ENCODE measurements around the gene CEACAM16. TPM values are rescaled to one million over a fixed set of nuclear protein-coding genes. Genes with fewer than 3 reads are reported as not detected.

Gene CEACAM16
- total and polyA plus RNA-seq, 4 donors: 0.36 TPM; not detected in 3

GRCh38 chr19:44755219-44755618, 56.3 kb downstream of the CEACAM16 start:
- DNase-seq (no peak), ATAC-seq (ENCODE audit: low FRiP score) (no peak)
- H3K4me1 ChIP-seq (ENCODE audit: control insufficient read depth in 1 of 2, insufficient read depth in 2 of 2, low read length in 2 of 2): no peaks in the 10 kb centered on the region
- no peaks in the 10 kb centered on the region for H3K27me3 ChIP-seq (ENCODE audit: control insufficient read depth in 1 of 2, insufficient read depth in 2 of 2, low read length in 1 of 2)
- intact Hi-C loops (cut with DNase I): loop anchor here in 1 of 2 donors (5.0 kb wide), 1 partner anchor 33 kb away; no protein-coding TSS in a partner anchor
- H3K9me3 ChIP-seq (ENCODE audit: control insufficient read depth, low read length): no peaks in the 10 kb centered on the region
- no peaks in the 10 kb centered on the region for H3K36me3 ChIP-seq (ENCODE audit: control insufficient read depth in 1 of 2, insufficient read depth in 2 of 2, low read length in 1 of 2)
- 82 to 83% methylated on average over 4 of the region's 4 CpGs for WGBS, 2 donors
- no peak overlapping the region for H3K27ac ChIP-seq (ENCODE audit: low read depth in 1 of 2, low read length in 2 of 2)
- no peak overlapping the region for H3K4me3 ChIP-seq (ENCODE audit: low read length in 2 of 2)

DNA sequence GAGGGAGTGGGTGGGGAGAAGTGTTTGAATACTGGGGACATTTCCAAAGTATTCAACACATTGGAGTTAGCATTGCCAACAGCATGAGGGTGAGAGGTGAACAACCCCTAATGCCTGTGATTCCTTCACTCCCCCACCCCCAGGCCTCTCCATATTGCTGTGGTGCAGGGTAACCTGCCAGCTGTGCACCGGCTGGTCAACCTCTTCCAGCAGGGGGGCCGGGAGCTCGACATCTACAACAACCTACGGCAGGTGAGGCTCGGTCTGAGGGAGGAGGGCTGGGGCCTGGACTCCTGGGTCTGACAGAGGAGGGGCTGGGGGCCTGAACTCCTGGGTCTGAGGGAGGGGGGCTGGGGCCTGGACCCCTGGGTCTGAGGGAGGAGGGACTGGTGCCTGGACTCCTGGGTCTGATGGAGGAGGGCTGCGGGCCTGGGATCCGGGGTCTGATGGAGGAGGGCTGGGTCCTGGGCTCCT, 57.2 kb downstream of the CEACAM16 start:
- Histone ChIP-seq H3K36me3 (ENCODE audit: control insufficient read depth in 1 of 2, insufficient read depth in 2 of 2, low read length in 1 of 2) (no peaks in the 10 kb centered on the region), H3K27me3 (ENCODE audit: control insufficient read depth in 1 of 2, insufficient read depth in 2 of 2, low read length in 1 of 2) (no peaks in the 10 kb centered on the region), H3K4me1 (ENCODE audit: control insufficient read depth in 1 of 2, insufficient read depth in 2 of 2, low read length in 2 of 2) (no peaks in the 10 kb centered on the region), H3K9me3 (ENCODE audit: control insufficient read depth, low read length) (no peaks in the 10 kb centered on the region), H3K27ac (ENCODE audit: low read depth in 1 of 2, low read length in 2 of 2) (no peak overlapping the region), H3K4me3 (ENCODE audit: low read length in 2 of 2) (no peak overlapping the region)
- 89 to 90% methylated on average over 7 of the region's 7 CpGs for WGBS, 2 donors
- no peak for DNase-seq
- ATAC-seq (ENCODE audit: low FRiP score): no peak
- intact Hi-C loops (cut with DNase I): loop anchor here in 1 of 2 donors (5.0 kb wide), 1 partner anchor 34 kb away; no protein-coding TSS in a partner anchor

DNA sequence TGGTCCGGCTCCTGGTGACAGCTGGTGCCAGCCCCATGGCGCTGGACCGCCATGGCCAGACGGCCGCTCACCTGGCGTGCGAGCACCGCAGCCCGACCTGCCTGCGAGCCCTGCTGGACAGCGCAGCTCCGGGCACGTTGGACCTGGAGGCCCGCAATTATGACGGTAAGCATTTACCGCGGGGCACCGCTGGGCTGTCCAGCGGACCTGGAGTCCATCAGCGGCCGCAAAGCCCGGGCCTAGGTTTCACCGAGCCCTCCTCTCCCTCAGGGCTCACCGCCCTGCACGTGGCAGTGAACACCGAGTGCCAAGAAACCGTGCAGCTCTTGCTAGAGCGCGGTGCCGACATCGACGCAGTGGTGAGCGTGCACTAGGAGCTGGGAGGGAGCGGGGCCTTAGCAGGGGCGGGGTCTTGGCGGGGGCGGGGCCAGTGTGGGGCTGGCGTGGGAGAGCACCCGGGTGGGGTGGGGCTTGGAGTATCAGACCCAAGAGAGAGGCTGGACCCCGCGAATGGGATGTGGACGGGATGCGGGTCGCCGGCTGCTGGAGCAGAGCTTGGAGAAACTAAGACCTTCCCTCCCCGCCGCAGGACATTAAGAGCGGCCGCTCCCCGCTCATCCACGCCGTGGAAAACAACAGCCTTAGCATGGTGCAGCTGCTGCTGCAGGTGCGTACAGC, 58.2 kb downstream of the CEACAM16 start:
- intact Hi-C loops (cut with DNase I): loop anchor here in 1 of 2 donors (5.0 kb wide), 1 partner anchor 35 kb away; no protein-coding TSS in a partner anchor
- Histone ChIP-seq H3K36me3 (ENCODE audit: control insufficient read depth in 1 of 2, insufficient read depth in 2 of 2, low read length in 1 of 2) (no peaks in the 10 kb centered on the region), H3K27ac (ENCODE audit: low read depth in 1 of 2, low read length in 2 of 2) (peak overlapping the region in 1 of 2 donors; percentile 56), H3K9me3 (ENCODE audit: control insufficient read depth, low read length) (no peaks in the 10 kb centered on the region), H3K27me3 (ENCODE audit: control insufficient read depth in 1 of 2, insufficient read depth in 2 of 2, low read length in 1 of 2) (no peaks in the 10 kb centered on the region), H3K4me3 (ENCODE audit: low read length in 2 of 2) (peak overlapping the region; percentile 1 to 15), H3K4me1 (ENCODE audit: control insufficient read depth in 1 of 2, insufficient read depth in 2 of 2, low read length in 2 of 2) (no peaks in the 10 kb centered on the region)
- 19 to 27% methylated on average over 44 to 53 of the region's 53 CpGs for WGBS, 2 donors
- DNase-seq (peak; percentile 90 to 91), ATAC-seq (ENCODE audit: low FRiP score) (peak; percentile 79)

DNA sequence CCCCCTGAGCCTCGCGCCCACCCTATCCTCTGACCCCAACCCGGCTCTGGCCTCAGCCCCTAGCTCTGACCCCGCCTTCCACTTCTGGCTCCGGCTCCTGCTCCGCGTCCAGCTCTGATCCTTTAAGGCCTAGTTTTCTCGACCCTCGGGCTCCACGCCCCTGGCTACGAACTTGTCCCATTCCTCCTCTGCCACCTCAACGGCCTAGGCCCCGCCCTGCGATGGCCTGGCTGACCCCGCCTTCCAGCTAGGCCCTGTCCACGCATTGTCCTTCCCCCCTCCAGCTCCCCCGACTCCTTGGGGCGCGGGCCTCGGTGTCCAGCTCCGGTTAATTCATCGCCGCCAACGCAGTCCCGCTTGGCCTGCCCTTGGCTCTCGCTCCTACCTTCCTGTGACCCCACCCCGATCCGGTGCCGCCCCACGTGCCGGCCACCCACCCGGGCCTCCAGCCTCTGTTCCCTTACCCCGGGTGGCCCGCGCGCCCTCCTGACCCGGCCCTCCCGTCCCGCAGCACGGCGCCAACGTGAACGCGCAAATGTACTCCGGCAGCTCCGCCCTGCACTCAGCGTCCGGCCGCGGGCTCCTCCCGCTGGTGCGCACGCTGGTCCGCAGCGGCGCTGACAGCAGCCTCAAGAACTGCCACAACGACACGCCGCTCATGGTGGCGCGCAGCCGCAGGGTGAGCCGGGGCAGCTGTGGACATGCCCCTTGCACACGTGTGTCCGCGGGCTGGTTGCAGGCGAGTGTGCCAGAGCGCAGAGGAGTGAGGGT, 59.0 kb downstream of the CEACAM16 start:
- no peaks in the 10 kb centered on the region for H3K4me1 ChIP-seq (ENCODE audit: control insufficient read depth in 1 of 2, insufficient read depth in 2 of 2, low read length in 2 of 2)
- WGBS, 2 donors: 6 to 8% methylated on average over 68 of the region's 68 CpGs
- intact Hi-C loops (cut with DNase I): loop anchor here in 1 of 2 donors (5.0 kb wide), 1 partner anchor 36 kb away; no protein-coding TSS in a partner anchor
- no peaks in the 10 kb centered on the region for H3K27me3 ChIP-seq (ENCODE audit: control insufficient read depth in 1 of 2, insufficient read depth in 2 of 2, low read length in 1 of 2)
- H3K36me3 ChIP-seq (ENCODE audit: control insufficient read depth in 1 of 2, insufficient read depth in 2 of 2, low read length in 1 of 2): no peaks in the 10 kb centered on the region
- peak overlapping the region in 1 of 2 donors; percentile 56 for H3K27ac ChIP-seq (ENCODE audit: low read depth in 1 of 2, low read length in 2 of 2)
- DNase-seq (peak; percentile 82 to 93), ATAC-seq (ENCODE audit: low FRiP score) (peak; percentile 86)
- no peaks in the 10 kb centered on the region for H3K9me3 ChIP-seq (ENCODE audit: control insufficient read depth, low read length)
- H3K4me3 ChIP-seq (ENCODE audit: low read length in 2 of 2): peak overlapping the region; percentile 1 to 15

DNA sequence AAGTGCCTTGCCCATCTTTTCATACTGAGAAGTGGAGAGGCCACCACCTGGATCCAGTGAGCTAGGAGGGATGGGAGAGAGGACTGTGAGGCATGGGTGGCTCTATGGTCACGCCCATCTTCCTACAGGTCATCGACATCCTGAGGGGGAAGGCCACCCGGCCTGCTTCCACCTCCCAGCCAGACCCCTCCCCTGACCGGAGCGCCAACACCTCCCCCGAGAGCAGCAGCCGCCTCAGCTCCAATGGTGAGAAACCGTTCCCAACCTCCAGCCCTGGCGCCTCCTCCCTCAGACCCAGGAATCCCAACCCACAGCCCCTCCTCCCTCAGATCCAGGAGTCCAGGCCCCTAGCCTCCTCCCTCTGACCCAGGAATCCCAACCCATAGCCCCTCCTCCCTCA, 59.6 kb downstream of the CEACAM16 start:
- 47 to 54% methylated on average over 6 to 9 of the region's 9 CpGs for WGBS, 2 donors
- intact Hi-C loops (cut with DNase I): loop anchor here in 1 of 2 donors (5.0 kb wide), 1 partner anchor 36 kb away; no protein-coding TSS in a partner anchor

GRCh38 chr19:44759083-44759804, 60.3 kb downstream of the CEACAM16 start:
- no peak for DNase-seq
- Histone ChIP-seq H3K4me3 (ENCODE audit: low read length in 2 of 2) (no peak overlapping the region), H3K27ac (ENCODE audit: low read depth in 1 of 2, low read length in 2 of 2) (no peak overlapping the region), H3K27me3 (ENCODE audit: control insufficient read depth in 1 of 2, insufficient read depth in 2 of 2, low read length in 1 of 2) (no peaks in the 10 kb centered on the region), H3K9me3 (ENCODE audit: control insufficient read depth, low read length) (no peaks in the 10 kb centered on the region), H3K4me1 (ENCODE audit: control insufficient read depth in 1 of 2, insufficient read depth in 2 of 2, low read length in 2 of 2) (no peaks in the 10 kb centered on the region), H3K36me3 (ENCODE audit: control insufficient read depth in 1 of 2, insufficient read depth in 2 of 2, low read length in 1 of 2) (no peaks in the 10 kb centered on the region)
- ATAC-seq (ENCODE audit: low FRiP score): no peak
- 79 to 81% methylated on average over 10 of the region's 10 CpGs for WGBS, 2 donors
- intact Hi-C loops (cut with DNase I): loop anchor here in 1 of 2 donors (5.0 kb wide), 1 partner anchor 37 kb away; no protein-coding TSS in a partner anchor

More for the DNA sequence above, 59.6 kb downstream of the CEACAM16 start:
- ATAC-seq (ENCODE audit: low FRiP score) (no peak), DNase-seq (no peak)
- H3K4me1 ChIP-seq (ENCODE audit: control insufficient read depth in 1 of 2, insufficient read depth in 2 of 2, low read length in 2 of 2): no peaks in the 10 kb centered on the region
- H3K4me3 ChIP-seq (ENCODE audit: low read length in 2 of 2): no peak overlapping the region
- H3K36me3 ChIP-seq (ENCODE audit: control insufficient read depth in 1 of 2, insufficient read depth in 2 of 2, low read length in 1 of 2): no peaks in the 10 kb centered on the region
- H3K27ac ChIP-seq (ENCODE audit: low read depth in 1 of 2, low read length in 2 of 2): peak overlapping the region in 1 of 2 donors; percentile 22
- H3K27me3 ChIP-seq (ENCODE audit: control insufficient read depth in 1 of 2, insufficient read depth in 2 of 2, low read length in 1 of 2): no peaks in the 10 kb centered on the region
- no peaks in the 10 kb centered on the region for H3K9me3 ChIP-seq (ENCODE audit: control insufficient read depth, low read length)

Small RNA genes lying within 50 kb of the gene (microRNA-seq; reads per million reads assigned to microRNA genes)
- gene MIR4531 (0 reads per million in 2 donors), gene MIR8085 (0 reads per million in 2 donors)

Other genes starting within 250 kb of the CEACAM16 start
- 1 to 10 TPM; 4.2 to 7.7 TPM for gene ZNF180, start 198.6 kb upstream of the CEACAM16 start, total RNA-seq
- 1 to 10 TPM; 2.6 to 3.3 TPM for gene ZNF180, start 198.6 kb upstream of the CEACAM16 start, polyA plus RNA-seq
- not detected for gene CEACAM20, start 169.5 kb upstream of the CEACAM16 start, total RNA-seq
- under 1 TPM in 1 of 2 donors, not detected in 1; 0.63 TPM for gene CEACAM20, start 169.5 kb upstream of the CEACAM16 start, polyA plus RNA-seq
- gene IGSF23, start 85.6 kb upstream of the CEACAM16 start, total RNA-seq: not detected
- gene IGSF23, start 85.6 kb upstream of the CEACAM16 start, polyA plus RNA-seq: 1 to 10 TPM in 1 of 2 donors, under 1 TPM in 1; 0.18 to 8.4 TPM
- gene PVR, start 55.2 kb upstream of the CEACAM16 start, total RNA-seq: 10 to 100 TPM; 31.3 to 44.2 TPM
- 10 to 100 TPM in 1 of 2 donors, 1 to 10 TPM in 1; 7.4 to 24.6 TPM for gene PVR, start 55.2 kb upstream of the CEACAM16 start, polyA plus RNA-seq
- gene CEACAM19, start 27.7 kb upstream of the CEACAM16 start, total RNA-seq: 10 to 100 TPM; 12.7 TPM
- 10 to 100 TPM in 1 of 2 donors, 1 to 10 TPM in 1; 1.8 to 18.4 TPM for gene CEACAM19, start 27.7 kb upstream of the CEACAM16 start, polyA plus RNA-seq
- 100 to 1,000 TPM in 1 of 2 donors, 10 to 100 TPM in 1; 46.4 to 102 TPM for gene BCL3, start 49.6 kb downstream of the CEACAM16 start, total RNA-seq
- gene BCL3, start 49.6 kb downstream of the CEACAM16 start, polyA plus RNA-seq: 10 to 100 TPM; 29.9 to 36.2 TPM
- gene CBLC, start 78.7 kb downstream of the CEACAM16 start, total RNA-seq: not detected
- gene CBLC, start 78.7 kb downstream of the CEACAM16 start, polyA plus RNA-seq: 10 to 100 TPM in 1 of 2 donors, not detected in 1; 13.3 TPM
- 100 to 1,000 TPM; 146 to 161 TPM for gene BCAM, start 110.0 kb downstream of the CEACAM16 start, total RNA-seq
- 100 to 1,000 TPM in 1 of 2 donors, 10 to 100 TPM in 1; 43.1 to 109 TPM for gene BCAM, start 110.0 kb downstream of the CEACAM16 start, polyA plus RNA-seq
- gene NECTIN2, start 147.1 kb downstream of the CEACAM16 start, total RNA-seq: 10 to 100 TPM; 88.2 to 97.8 TPM
- gene NECTIN2, start 147.1 kb downstream of the CEACAM16 start, polyA plus RNA-seq: 10 to 100 TPM; 27.8 to 49.5 TPM
- gene TOMM40, start 192.1 kb downstream of the CEACAM16 start, total RNA-seq: 10 to 100 TPM; 22.3 to 23.6 TPM
- gene TOMM40, start 192.1 kb downstream of the CEACAM16 start, polyA plus RNA-seq: 10 to 100 TPM in 1 of 2 donors, 1 to 10 TPM in 1; 8.9 to 14.8 TPM
- 100 to 1,000 TPM in 1 of 2 donors, 10 to 100 TPM in 1; 96.1 to 105 TPM for gene APOE, start 206.6 kb downstream of the CEACAM16 start, total RNA-seq
- 100 to 1,000 TPM; 207 to 455 TPM for gene APOE, start 206.6 kb downstream of the CEACAM16 start, polyA plus RNA-seq
- gene APOC1, start 215.5 kb downstream of the CEACAM16 start, total RNA-seq: 10 to 100 TPM; 14.8 to 22.2 TPM
- 100 to 1,000 TPM in 1 of 2 donors, 1 to 10 TPM in 1; 7.4 to 127 TPM for gene APOC1, start 215.5 kb downstream of the CEACAM16 start, polyA plus RNA-seq
- not detected for gene APOC4, start 243.1 kb downstream of the CEACAM16 start, total RNA-seq
- not detected for gene APOC4, start 243.1 kb downstream of the CEACAM16 start, polyA plus RNA-seq
- 1 to 10 TPM; 1.2 to 1.5 TPM for gene APOC2, start 246.9 kb downstream of the CEACAM16 start, total RNA-seq
- 10 to 100 TPM in 1 of 2 donors, not detected in 1; 18.8 TPM for gene APOC2, start 246.9 kb downstream of the CEACAM16 start, polyA plus RNA-seq